OCI-LY1 (cell line): Measurements from ENCODE around the gene HRC.

ENCODE experiments used
- H2AFZ ChIP-seq: fragments of 200-600 bp; sonication (generic), shearing (Covaris generic); 2 replicates; pipeline ENCODE4 v1.6.0; 2014; ENCODE audit warnings: antibody characterized with exemption, mild to moderate bottlenecking, low read length
- H3F3A ChIP-seq: fragments of 200-600 bp; sonication (generic), shearing (Covaris generic); 2 replicates; pipeline ENCODE4 v1.6.0; 2014; ENCODE audit warnings: mild to moderate bottlenecking, antibody characterized with exemption, low read length, moderate library complexity; ENCODE audit not compliant: insufficient read depth
- H3K27ac ChIP-seq: fragments of 200-600 bp; sonication (generic); 2 replicates; pipeline ENCODE4 v1.5.1; 2014; ENCODE audit warnings: low read length, mixed run types, mild to moderate bottlenecking, low read depth; ENCODE audit not compliant: poor library complexity, severe bottlenecking
- H3K27me3 ChIP-seq: fragments of 200-600 bp; sonication (generic); 2 replicates; pipeline ENCODE4 v1.6.0; 2014; ENCODE audit warnings: antibody characterized with exemption, mild to moderate bottlenecking, low read length, moderate library complexity; ENCODE audit not compliant: insufficient read depth
- H3K36me3 ChIP-seq: fragments of 200-600 bp; sonication (generic); 2 replicates; pipeline ENCODE4 v1.6.1; 2014; ENCODE audit warnings: mild to moderate bottlenecking, antibody characterized with exemption, low read length, moderate library complexity, mixed read lengths; ENCODE audit not compliant: insufficient read depth
- H3K4me1 ChIP-seq: fragments of 200-600 bp; sonication (generic); 2 replicates; pipeline ENCODE4 v1.5.1; 2014; ENCODE audit warnings: mild to moderate bottlenecking, low read length, moderate library complexity; ENCODE audit not compliant: insufficient read depth, severe bottlenecking
- H3K4me2 ChIP-seq: fragments of 200-600 bp; sonication (generic), shearing (Covaris generic); 2 replicates; pipeline ENCODE4 v1.6.1; 2014; ENCODE audit warnings: low read length
- H3K4me3 ChIP-seq: fragments of 200-600 bp; sonication (generic); 2 replicates; pipeline ENCODE4 v1.5.1; 2014; ENCODE audit warnings: low read length, low read depth, mild to moderate bottlenecking, mixed read lengths; ENCODE audit not compliant: poor library complexity, severe bottlenecking
- H3K79me2 ChIP-seq: fragments of 200-600 bp; shearing (Covaris generic); 2 replicates; pipeline ENCODE4 v1.6.1; 2016; ENCODE audit warnings: mixed run types, low read length, mixed read lengths; ENCODE audit not compliant: insufficient read depth
- H3K9ac ChIP-seq: fragments of 200-600 bp; sonication (generic), shearing (Covaris generic); 2 replicates; pipeline ENCODE4 v1.6.1; 2014; ENCODE audit warnings: mild to moderate bottlenecking, low read length, mixed read lengths
- H3K9me2 ChIP-seq: fragments of 200-600 bp; sonication (generic), shearing (Covaris generic); 2 replicates; pipeline ENCODE4 v1.6.1; 2014; ENCODE audit warnings: low read depth, mild to moderate bottlenecking, low read length, mixed read lengths
- H3K9me3 ChIP-seq: fragments of 200-600 bp; shearing (Covaris generic); 2 replicates; pipeline ENCODE4 v1.6.1; 2014; ENCODE audit warnings: low read length, mixed read lengths
- H4K20me1 ChIP-seq: fragments of 200-600 bp; sonication (generic), shearing (Covaris generic); 2 replicates; pipeline ENCODE4 v1.6.0; 2016; ENCODE audit warnings: mild to moderate bottlenecking, low read length; ENCODE audit not compliant: insufficient read depth
- CTCF ChIP-seq: fragments of 200-600 bp; sonication (generic), shearing (Covaris generic); IDR thresholded peaks from 2 replicates; pipeline ENCODE4 v1.5.1; 2017; ENCODE audit warnings: mild to moderate bottlenecking, antibody characterized with exemption, low read length, moderate library complexity, mixed read lengths
- EZH2 ChIP-seq: fragments of 200-600 bp; sonication (generic), shearing (Covaris generic); IDR thresholded peaks from 2 replicates; pipeline ENCODE4 v1.8.0; 2017; ENCODE audit warnings: borderline replicate concordance, mixed run types, mild to moderate bottlenecking, antibody characterized with exemption, low read length, moderate library complexity, mixed read lengths

HRC gene

GRCh38 chr19:49190781-49191180 is 35.6 kb upstream of the HRC start:
- no peaks in the 10 kb centered on the region for H3K79me2 ChIP-seq
- H2AFZ ChIP-seq, result no peak overlapping the region
- H3K4me3 ChIP-seq, result no peak overlapping the region
- H3K4me1 ChIP-seq, result no peaks in the 10 kb centered on the region
- H3K4me2 ChIP-seq, result no peak overlapping the region
- no peak overlapping the region for H3K9ac ChIP-seq
- H3F3A ChIP-seq, result no peaks in the 10 kb centered on the region
- H3K27ac ChIP-seq, result no peak overlapping the region
- TF ChIP-seq EZH2 (no peak), CTCF (no peak)
- H3K36me3 ChIP-seq, result no peaks in the 10 kb centered on the region; the same call in 1 of the 2 replicates
- 0 out of 2 replicates have a peak, but pooled peaks cover 3% of the 10 kb centered on the region for H3K9me3 ChIP-seq
- no peaks in the 10 kb centered on the region for H4K20me1 ChIP-seq
- H3K9me2 ChIP-seq, result no peaks in the 10 kb centered on the region
- H3K27me3 ChIP-seq, result peaks cover 15% of the 10 kb centered on the region; the same call in 1 of the 2 replicates

- Histone ChIP-seq H3K9me3 (peaks cover 4% of the 10 kb centered on the region; the same call in 1 of the 2 replicates), H3K4me3 (no peak overlapping the region), H3K9me2 (no peaks in the 10 kb centered on the region), H4K20me1 (no peaks in the 10 kb centered on the region), H3K79me2 (no peaks in the 10 kb centered on the region), H2AFZ (no peak overlapping the region), H3K27ac (no peak overlapping the region), H3K36me3 (no peaks in the 10 kb centered on the region; the same call in 1 of the 2 replicates), H3F3A (no peaks in the 10 kb centered on the region), H3K27me3 (peaks cover 15% of the 10 kb centered on the region; the same call in 1 of the 2 replicates), H3K9ac (no peak overlapping the region), H3K4me1 (no peaks in the 10 kb centered on the region), H3K4me2 (no peak overlapping the region)
- no peak for TF ChIP-seq EZH2
- TF ChIP-seq CTCF, result no peak
Measured at GRCh38 chr19:49189259-49189658, 34.1 kb upstream of the HRC start.

- H3K27me3 ChIP-seq, result peaks cover 15% of the 10 kb centered on the region; the same call in 1 of the 2 replicates
- no peaks in the 10 kb centered on the region for H3K79me2 ChIP-seq
- H3K9me3 ChIP-seq, result peaks cover 7% of the 10 kb centered on the region
- H3K4me3 ChIP-seq, result no peak overlapping the region
- H2AFZ ChIP-seq, result no peak overlapping the region
- no peak overlapping the region for H3K9ac ChIP-seq
- no peaks in the 10 kb centered on the region for H3F3A ChIP-seq
- H3K9me2 ChIP-seq, result no peaks in the 10 kb centered on the region
- no peak for TF ChIP-seq EZH2
- no peak for TF ChIP-seq CTCF
- H3K4me1 ChIP-seq, result no peaks in the 10 kb centered on the region
- H3K36me3 ChIP-seq, result no peaks in the 10 kb centered on the region; the same call in 1 of the 2 replicates
- H3K4me2 ChIP-seq, result no peak overlapping the region
- no peak overlapping the region for H3K27ac ChIP-seq
- H4K20me1 ChIP-seq, result no peaks in the 10 kb centered on the region
Measured at GRCh38 chr19:49188626-49189200, 33.5 kb upstream of the HRC start.
